ENCODE data around the gene FAM117B. TPM values are rescaled to one million over a fixed set of nuclear protein-coding genes. Genes with fewer than 3 reads are reported as not detected.

The FAM117B gene
- total RNA-seq, 1 donor from 2014 or later = 13.0 TPM

DNA sequence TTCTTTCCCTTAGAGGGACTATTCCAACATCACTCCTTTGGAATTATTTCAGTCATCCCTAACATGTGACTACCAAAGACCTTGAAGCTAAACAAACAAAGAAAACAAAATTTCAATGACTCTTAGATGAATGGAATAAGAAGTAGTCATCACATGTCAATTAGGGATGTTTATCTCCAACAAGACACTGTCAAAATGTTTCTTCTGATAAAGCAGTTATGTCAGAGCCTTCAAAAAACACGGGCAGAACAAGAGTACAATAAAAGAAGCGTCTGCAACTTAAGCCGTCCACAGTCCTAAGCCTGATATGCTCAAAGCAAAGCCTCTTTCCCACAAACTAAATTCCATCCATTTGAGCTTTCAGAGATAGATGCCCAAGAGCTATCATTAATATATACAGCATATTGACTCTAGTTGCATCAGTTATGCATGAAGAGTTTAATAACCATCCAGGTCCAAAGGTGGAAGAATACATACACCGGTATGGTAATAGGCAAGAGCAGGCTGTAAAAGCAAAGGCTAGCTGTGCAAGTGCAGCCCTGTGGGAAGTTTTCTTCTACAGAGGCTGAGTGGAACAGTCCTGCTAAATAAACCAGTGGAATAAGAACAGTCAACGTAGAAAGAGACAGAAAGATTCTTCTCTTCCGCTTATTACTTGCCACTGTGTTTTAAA, 138.7 kb downstream of the FAM117B start:
- Mint-ChIP-seq H3K9me3 (ENCODE audit: unreplicated experiment) (no peaks in the 10 kb centered on the region), H3K4me1 (ENCODE audit: unreplicated experiment) (no peaks in the 10 kb centered on the region), H3K4me3 (ENCODE audit: unreplicated experiment) (no peak overlapping the region), H3K27me3 (ENCODE audit: unreplicated experiment) (no peaks in the 10 kb centered on the region), H3K27ac (ENCODE audit: unreplicated experiment) (no peak overlapping the region), H3K36me3 (ENCODE audit: low read depth, unreplicated experiment) (peaks cover 8% of the 10 kb centered on the region)
- no peak for TF ChIP-seq CTCF (IDR thresholded peaks at IDR 0.05; ENCODE audit: unreplicated experiment)
- no peak for DNase-seq (ENCODE audit: low spot score)

- Mint-ChIP-seq H3K9me3 (ENCODE audit: unreplicated experiment) (no peaks in the 10 kb centered on the region), H3K4me1 (ENCODE audit: unreplicated experiment) (no peaks in the 10 kb centered on the region), H3K27ac (ENCODE audit: unreplicated experiment) (no peak overlapping the region), H3K4me3 (ENCODE audit: unreplicated experiment) (peak overlapping the region; percentile 8), H3K27me3 (ENCODE audit: unreplicated experiment) (no peaks in the 10 kb centered on the region), H3K36me3 (ENCODE audit: low read depth, unreplicated experiment) (peaks cover 8% of the 10 kb centered on the region)
- TF ChIP-seq CTCF (IDR thresholded peaks at IDR 0.05; ENCODE audit: unreplicated experiment) = no peak
- no peak for DNase-seq (ENCODE audit: low spot score)
Measured at GRCh38 chr2:202774104-202774503, 139.3 kb downstream of the FAM117B start.

DNA sequence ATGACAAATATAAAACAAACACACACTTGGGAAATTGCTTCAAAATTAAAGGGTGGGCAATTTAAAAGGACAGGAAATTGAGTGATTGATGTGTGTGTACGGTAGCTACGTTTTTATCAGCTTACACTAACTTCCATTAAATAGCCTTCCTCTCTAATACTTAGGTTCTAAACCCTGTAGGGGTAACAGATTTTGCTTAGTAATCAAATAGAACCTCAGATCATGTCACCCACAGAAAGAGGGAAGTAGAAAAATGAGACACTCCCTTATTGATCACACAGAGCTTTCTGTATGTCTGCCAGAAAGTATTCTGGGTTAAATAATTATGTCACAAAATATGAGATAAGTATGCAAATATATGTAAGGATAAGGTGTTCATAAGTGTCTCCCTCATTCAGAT, 143.4 kb downstream of the FAM117B start:
- Mint-ChIP-seq H3K27ac (ENCODE audit: unreplicated experiment) (no peak overlapping the region), H3K4me3 (ENCODE audit: unreplicated experiment) (no peak overlapping the region), H3K9me3 (ENCODE audit: unreplicated experiment) (no peaks in the 10 kb centered on the region), H3K27me3 (ENCODE audit: unreplicated experiment) (no peaks in the 10 kb centered on the region), H3K36me3 (ENCODE audit: low read depth, unreplicated experiment) (peaks cover 5% of the 10 kb centered on the region), H3K4me1 (ENCODE audit: unreplicated experiment) (no peaks in the 10 kb centered on the region)
- no peak for DNase-seq (ENCODE audit: low spot score)
- no peak for TF ChIP-seq CTCF (IDR thresholded peaks at IDR 0.05; ENCODE audit: unreplicated experiment)

- no peak overlapping the region for H3K4me3 Mint-ChIP-seq (ENCODE audit: unreplicated experiment)
- no peak for TF ChIP-seq CTCF (IDR thresholded peaks at IDR 0.05; ENCODE audit: unreplicated experiment)
- no peak for DNase-seq (ENCODE audit: low spot score)
- H3K4me1 Mint-ChIP-seq (ENCODE audit: unreplicated experiment) = no peaks in the 10 kb centered on the region
- H3K9me3 Mint-ChIP-seq (ENCODE audit: unreplicated experiment) = no peaks in the 10 kb centered on the region
- H3K36me3 Mint-ChIP-seq (ENCODE audit: low read depth, unreplicated experiment) = no peaks in the 10 kb centered on the region
- no peaks in the 10 kb centered on the region for H3K27me3 Mint-ChIP-seq (ENCODE audit: unreplicated experiment)
- H3K27ac Mint-ChIP-seq (ENCODE audit: unreplicated experiment) = no peak overlapping the region
Measured at GRCh38 chr2:202780514-202781021, 145.8 kb downstream of the FAM117B start.

DNA sequence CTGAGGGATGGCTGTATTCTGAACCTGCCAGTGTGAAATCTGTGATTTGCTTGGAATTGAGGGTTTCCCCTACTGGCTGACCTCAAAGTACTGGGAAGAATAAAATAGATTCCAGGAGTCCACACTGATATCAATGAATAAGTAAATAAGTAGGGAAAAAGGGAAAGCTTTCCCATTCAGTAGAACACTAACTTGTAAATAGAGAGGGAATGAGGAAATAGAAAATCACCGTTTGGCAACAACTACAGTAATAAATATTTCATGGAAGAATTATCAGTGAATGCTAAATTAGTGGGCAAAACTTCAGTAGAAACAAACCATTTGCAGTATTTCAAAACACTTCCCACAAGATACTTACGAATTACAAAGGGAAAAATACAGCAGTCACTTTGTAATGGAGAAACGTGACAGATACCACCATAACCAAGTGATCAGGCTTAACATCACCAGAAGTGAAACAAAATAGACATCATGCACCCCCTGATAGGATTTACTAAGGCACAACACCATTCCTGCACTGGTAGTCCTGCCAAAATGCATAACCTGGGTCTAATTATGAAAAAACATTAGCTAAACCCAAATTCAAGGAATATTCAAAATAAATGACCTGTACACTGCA, 148.3 kb downstream of the FAM117B start:
- H3K27me3 Mint-ChIP-seq (ENCODE audit: unreplicated experiment) = no peaks in the 10 kb centered on the region
- H3K9me3 Mint-ChIP-seq (ENCODE audit: unreplicated experiment) = no peaks in the 10 kb centered on the region
- no peak for TF ChIP-seq CTCF (IDR thresholded peaks at IDR 0.05; ENCODE audit: unreplicated experiment)
- H3K4me1 Mint-ChIP-seq (ENCODE audit: unreplicated experiment) = peaks cover 8% of the 10 kb centered on the region
- H3K4me3 Mint-ChIP-seq (ENCODE audit: unreplicated experiment) = no peak overlapping the region
- H3K27ac Mint-ChIP-seq (ENCODE audit: unreplicated experiment) = no peak overlapping the region
- H3K36me3 Mint-ChIP-seq (ENCODE audit: low read depth, unreplicated experiment) = no peaks in the 10 kb centered on the region
- no peak for DNase-seq (ENCODE audit: low spot score)
